ENCODE measurements around the gene DLG2.

- TF ChIP-seq FOXM1 (IDR thresholded peaks at IDR 0.05; ENCODE audit: borderline replicate concordance, low read depth): no peak
- TF ChIP-seq, protein P1, sequence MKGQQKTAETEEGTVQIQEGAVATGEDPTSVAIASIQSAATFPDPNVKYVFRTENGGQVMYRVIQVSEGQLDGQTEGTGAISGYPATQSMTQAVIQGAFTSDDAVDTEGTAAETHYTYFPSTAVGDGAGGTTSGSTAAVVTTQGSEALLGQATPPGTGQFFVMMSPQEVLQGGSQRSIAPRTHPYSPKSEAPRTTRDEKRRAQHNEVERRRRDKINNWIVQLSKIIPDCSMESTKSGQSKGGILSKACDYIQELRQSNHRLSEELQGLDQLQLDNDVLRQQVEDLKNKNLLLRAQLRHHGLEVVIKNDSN (IDR thresholded peaks at IDR 0.05): no peak
- TF ChIP-seq EGR1 (IDR thresholded peaks at IDR 0.05): no peak
- no peak for TF ChIP-seq TAF1 (IDR thresholded peaks at IDR 0.05; ENCODE audit: low read depth)
- TF ChIP-seq RAD21 (IDR thresholded peaks at IDR 0.05; ENCODE audit: low read depth): no peak
- no peak for TF ChIP-seq TCF12 (IDR thresholded peaks at IDR 0.05; ENCODE audit: low read depth)
These were observed 1681.2 kb downstream of the DLG2 start for GRCh38 chr11:83945976-83946375.
